Nephron (organoid): ENCODE results near the gene HOXB6.

Experiments used
- H3K27ac Mint-ChIP-seq, 3 experiments: 2 replicates each; pipeline ENCODE4 v1.8.0; 2020; ENCODE audit warnings: mixed read lengths in 3 of 3, mild to moderate bottlenecking in 2 of 3, moderate library complexity in 1 of 3
- H3K27me3 Mint-ChIP-seq: 2 replicates; pipeline ENCODE4 v1.8.0; 2021; ENCODE audit warnings: low read depth, mild to moderate bottlenecking, moderate library complexity, mixed read lengths
- H3K36me3 Mint-ChIP-seq: 2 replicates; pipeline ENCODE4 v1.8.0; 2020; ENCODE audit warnings: low read depth, mixed read lengths
- H3K4me1 Mint-ChIP-seq: 2 replicates; pipeline ENCODE4 v1.8.0; 2020; ENCODE audit warnings: mixed read lengths
- H3K4me3 Mint-ChIP-seq, 3 experiments: 2 replicates each; pipeline ENCODE4 v1.8.0; 2020; ENCODE audit warnings: mild to moderate bottlenecking in 3 of 3, mixed read lengths in 3 of 3, moderate library complexity in 2 of 3
- H3K9me3 Mint-ChIP-seq: 2 replicates; pipeline ENCODE4 v1.8.0; 2020; ENCODE audit warnings: mixed read lengths
- TF ChIP-seq, protein P1 (sequence below), 3 experiments: fragments of 200-600 bp; sonication (generic); IDR thresholded peaks; one replicate each; pipeline ENCODE4 v1.5.0; 2021; ENCODE audit warnings: antibody characterized with exemption in 3 of 3; ENCODE audit not compliant: unreplicated experiment in 3 of 3

Gene HOXB6

GRCh38 chr17:48549914-48550501 lies 54.8 kb downstream of the HOXB6 start:
- H3K4me1 Mint-ChIP-seq: peaks cover 77% of the 10 kb centered on the region
- H3K36me3 Mint-ChIP-seq: peaks cover 40% of the 10 kb centered on the region
- peak overlapping the region; percentile 47 to 62 (median 54) for H3K4me3 Mint-ChIP-seq
- TF ChIP-seq, protein P1, sequence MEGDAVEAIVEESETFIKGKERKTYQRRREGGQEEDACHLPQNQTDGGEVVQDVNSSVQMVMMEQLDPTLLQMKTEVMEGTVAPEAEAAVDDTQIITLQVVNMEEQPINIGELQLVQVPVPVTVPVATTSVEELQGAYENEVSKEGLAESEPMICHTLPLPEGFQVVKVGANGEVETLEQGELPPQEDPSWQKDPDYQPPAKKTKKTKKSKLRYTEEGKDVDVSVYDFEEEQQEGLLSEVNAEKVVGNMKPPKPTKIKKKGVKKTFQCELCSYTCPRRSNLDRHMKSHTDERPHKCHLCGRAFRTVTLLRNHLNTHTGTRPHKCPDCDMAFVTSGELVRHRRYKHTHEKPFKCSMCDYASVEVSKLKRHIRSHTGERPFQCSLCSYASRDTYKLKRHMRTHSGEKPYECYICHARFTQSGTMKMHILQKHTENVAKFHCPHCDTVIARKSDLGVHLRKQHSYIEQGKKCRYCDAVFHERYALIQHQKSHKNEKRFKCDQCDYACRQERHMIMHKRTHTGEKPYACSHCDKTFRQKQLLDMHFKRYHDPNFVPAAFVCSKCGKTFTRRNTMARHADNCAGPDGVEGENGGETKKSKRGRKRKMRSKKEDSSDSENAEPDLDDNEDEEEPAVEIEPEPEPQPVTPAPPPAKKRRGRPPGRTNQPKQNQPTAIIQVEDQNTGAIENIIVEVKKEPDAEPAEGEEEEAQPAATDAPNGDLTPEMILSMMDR (IDR thresholded peaks at IDR 0.05; ENCODE audit: unreplicated experiment in 3 of 3): no peak
- H3K9me3 Mint-ChIP-seq: no peaks in the 10 kb centered on the region
- no peaks in the 10 kb centered on the region for H3K27me3 Mint-ChIP-seq
- peak overlapping the region; percentile 99 to 100 (median 99) for H3K27ac Mint-ChIP-seq

GRCh38 chr17:48549281-48549630 lies 55.5 kb downstream of the HOXB6 start:
- TF ChIP-seq, protein P1 (IDR thresholded peaks at IDR 0.05; ENCODE audit: unreplicated experiment in 3 of 3): no peak
- H3K4me1 Mint-ChIP-seq: peaks cover 78% of the 10 kb centered on the region

DNA sequence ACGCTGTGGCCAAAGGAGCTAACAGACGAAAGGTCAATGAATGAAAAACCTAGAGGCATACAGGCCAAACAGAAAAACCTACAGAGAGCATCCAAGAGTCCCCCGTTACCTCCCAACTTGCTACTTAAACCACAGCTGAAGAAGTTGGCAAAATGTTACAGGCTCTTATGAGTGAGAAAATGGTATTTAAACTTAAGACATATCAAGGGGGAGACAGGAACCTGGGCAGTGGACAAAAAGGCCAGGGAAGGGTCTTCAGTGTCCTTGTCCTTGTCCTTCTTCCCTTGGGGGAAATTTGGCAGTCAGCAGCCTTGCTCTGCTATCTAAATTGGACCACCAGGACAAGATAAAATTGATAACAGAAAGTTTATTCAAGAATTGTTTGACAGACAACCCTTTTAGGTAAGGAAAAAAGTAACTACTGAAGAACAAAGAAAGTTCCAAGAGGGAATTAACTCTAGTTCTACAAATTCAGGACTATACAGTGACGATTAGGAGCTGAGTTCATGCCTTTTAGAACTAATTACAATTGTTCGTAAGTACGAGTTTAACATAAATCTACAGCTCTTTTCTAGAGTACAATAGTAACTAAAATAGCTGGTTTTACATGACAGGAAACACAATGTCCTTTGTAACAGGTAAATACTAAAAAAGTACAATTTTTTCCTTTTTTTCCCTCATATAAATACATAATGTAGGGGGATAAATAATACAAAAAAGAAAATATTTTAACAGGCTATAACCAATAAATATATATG lies 56.1 kb downstream of the HOXB6 start:
- Mint-ChIP-seq H3K4me1 (peaks cover 77% of the 10 kb centered on the region), H3K4me3 (peak overlapping the region; percentile 70 to 97 (median 92)), H3K9me3 (no peaks in the 10 kb centered on the region), H3K36me3 (peaks cover 42% of the 10 kb centered on the region), H3K27me3 (no peaks in the 10 kb centered on the region), H3K27ac (peak overlapping the region; percentile 99 to 100 (median 99))
- TF ChIP-seq, protein P1 (IDR thresholded peaks at IDR 0.05; ENCODE audit: unreplicated experiment in 3 of 3): no peak

More at GRCh38 chr17:48549281-48549630, 55.5 kb downstream of the HOXB6 start:
- H3K9me3 Mint-ChIP-seq: no peaks in the 10 kb centered on the region
- peak overlapping the region; percentile 59 to 76 (median 70) for H3K4me3 Mint-ChIP-seq
- H3K27ac Mint-ChIP-seq: peak overlapping the region; percentile 99 to 100 (median 99)
- no peaks in the 10 kb centered on the region for H3K27me3 Mint-ChIP-seq
- H3K36me3 Mint-ChIP-seq: peaks cover 40% of the 10 kb centered on the region

GRCh38 chr17:48547808-48548522 lies 56.8 kb downstream of the HOXB6 start:
- Mint-ChIP-seq H3K4me3 (peak overlapping the region; percentile 70 to 97 (median 92)), H3K27me3 (no peaks in the 10 kb centered on the region), H3K9me3 (no peaks in the 10 kb centered on the region), H3K36me3 (peaks cover 35% of the 10 kb centered on the region), H3K27ac (peak overlapping the region; percentile 99 to 100 (median 99)), H3K4me1 (peaks cover 70% of the 10 kb centered on the region)
- TF ChIP-seq, protein P1 (IDR thresholded peaks at IDR 0.05; ENCODE audit: unreplicated experiment in 3 of 3): no peak

DNA sequence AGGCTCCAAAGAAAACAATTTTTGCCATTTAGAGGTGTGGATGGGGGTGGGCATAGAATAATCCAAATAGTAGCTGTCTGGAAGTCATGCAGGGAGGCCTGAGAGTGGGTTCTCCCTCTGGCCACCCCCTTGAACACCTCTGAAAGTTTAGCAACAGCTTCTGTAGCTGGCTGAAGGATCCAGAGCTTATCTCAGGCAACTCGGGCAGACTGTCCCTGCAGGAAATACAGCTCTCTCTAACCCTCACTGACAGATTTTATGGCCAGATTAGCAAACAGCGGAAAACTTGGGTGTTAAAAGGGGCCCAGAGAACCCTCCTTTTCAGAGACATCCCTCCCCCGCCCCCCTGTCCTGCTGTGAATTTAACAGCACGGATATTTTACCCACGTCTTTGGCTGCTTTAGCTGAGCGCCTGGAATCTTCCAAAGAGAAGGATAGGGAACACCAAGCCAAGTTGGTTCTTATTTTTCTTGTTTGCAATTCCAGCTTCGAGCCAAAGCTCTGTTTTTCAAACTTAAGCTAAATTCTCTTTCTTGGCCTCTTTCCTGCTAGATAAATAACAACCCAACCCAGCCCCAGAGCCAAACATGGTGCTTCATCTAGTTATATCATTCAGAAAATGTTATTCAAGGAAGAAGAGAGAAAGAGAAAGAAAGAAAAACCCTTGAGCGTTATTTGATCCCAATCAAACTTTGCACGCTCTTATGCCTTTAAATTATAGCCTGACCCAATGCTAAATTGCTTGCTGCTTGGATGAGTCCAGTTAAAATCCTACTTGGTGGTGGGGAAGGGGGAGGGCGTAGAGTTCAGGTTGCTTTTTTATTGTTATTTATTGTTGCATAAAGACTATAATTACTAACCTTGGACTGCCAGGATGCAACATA lies 57.6 kb downstream of the HOXB6 start:
- TF ChIP-seq, protein P1 (IDR thresholded peaks at IDR 0.05; ENCODE audit: unreplicated experiment in 3 of 3): no peak
- H3K27ac Mint-ChIP-seq: peak overlapping the region; percentile 99 to 100 (median 99)
- H3K27me3 Mint-ChIP-seq: no peaks in the 10 kb centered on the region
- H3K36me3 Mint-ChIP-seq: peaks cover 35% of the 10 kb centered on the region
- H3K4me3 Mint-ChIP-seq: peak overlapping the region; percentile 92 to 97 (median 95)
- H3K9me3 Mint-ChIP-seq: no peaks in the 10 kb centered on the region
- peaks cover 67% of the 10 kb centered on the region for H3K4me1 Mint-ChIP-seq
